Sigmoid colon (tissue), 7 donors: Measurements from ENCODE around the gene PRRX1. TPM values are rescaled to one million over a fixed set of nuclear protein-coding genes. Genes with fewer than 3 reads are reported as not detected.

ENCODE experiments used
- DNase-seq: peaks from one replicate; pipeline ENCODE4 v3.0.0-alpha.2; 2019
- H3K27ac ChIP-seq, 4 donors: fragments of 200-600 bp; sonication (generic); one replicate each; pipeline ENCODE4 v1.5.1; 2016 to 2019; ENCODE audit warnings: mild to moderate bottlenecking in 1 of 4
- H3K27me3 ChIP-seq, 3 donors: fragments of 200-600 bp; sonication (generic); one replicate each; pipeline ENCODE4 v1.5.1; 2019; ENCODE audit warnings: mild to moderate bottlenecking in 1 of 3
- H3K36me3 ChIP-seq, 4 donors: fragments of 200-600 bp; sonication (generic); one replicate each; pipeline ENCODE4 v1.5.1; 2016 to 2019
- H3K4me1 ChIP-seq, 4 donors: fragments of 200-600 bp; sonication (generic); one replicate each; pipeline ENCODE4 v1.5.1; 2017 to 2019
- H3K4me3 ChIP-seq, 4 donors: fragments of 200-600 bp; sonication (generic); one replicate each; pipeline ENCODE4 v1.5.1; 2017 to 2019; ENCODE audit warnings: mild to moderate bottlenecking in 2 of 4, moderate library complexity in 1 of 4
- H3K9me3 ChIP-seq, 4 donors: fragments of 200-600 bp in 3 of 4; sonication (generic) in 3 of 4; one replicate each; pipeline versions ENCODE4 v1.5.1 to v1.6.1; 2013 to 2019
- CTCF ChIP-seq, 4 experiments: fragments of 450-650 bp in 3 of 4; fragments of 200-600 bp in 1 of 4; IDR thresholded peaks; one replicate each; pipeline ENCODE4 v1.5.1; 2016 to 2019; ENCODE audit warnings: antibody characterized with exemption in 4 of 4, mild to moderate bottlenecking in 3 of 4, moderate library complexity in 2 of 4
- EP300 ChIP-seq, 4 donors: sonication (generic); formaldehyde crosslinking; IDR thresholded peaks; one replicate each; pipeline ENCODE4 v1.6.1; 2017; ENCODE audit warnings: antibody characterized with exemption in 4 of 4
- POLR2A ChIP-seq, 2 donors: fragments of 450-650 bp; IDR thresholded peaks; one replicate each; pipeline ENCODE4 v1.6.1; 2016; ENCODE audit warnings: antibody characterized with exemption in 2 of 2, mild to moderate bottlenecking in 2 of 2, moderate library complexity in 2 of 2
- POLR2AphosphoS5 ChIP-seq, 4 donors: sonication (generic); formaldehyde crosslinking; IDR thresholded peaks; one replicate each; pipeline ENCODE4 v1.6.1; 2017; ENCODE audit warnings: antibody characterized with exemption in 4 of 4
- WGBS, 2 donors: extraction: QIAGEN DNeasy Blood & Tissue Kit; methylation state at CpG; one replicate each; pipeline ENCODE4 v1.1.7; 2013; 5-methylcytosine and 5-hydroxymethylcytosine counted together
- intact Hi-C: fragments of 100-400 bp; cut with DNase I; formaldehyde crosslinking; loops from one replicate; pipeline ENCODE4 v1.15.1; 2023
- polyA plus RNA-seq, 3 donors: library from polyadenylated mRNA; stranded (reverse); fragments of 200-250 nt; gene quantifications; one replicate each; pipeline ENCODE4 v1.2.3, GENCODE V29; 2013
- total RNA-seq, 4 donors: library from RNA; depleted of rRNA; stranded (reverse); fragments of >200 nt; gene quantifications; one replicate each; pipeline ENCODE4 v1.1.0, GENCODE V29; 2016
- donor health status: healthy with polysubstance abuse.
- donor health status: Bipolar disorder and iron deficiency.
- donor health status: healthy.

PRRX1 gene
- total and polyA plus RNA-seq, 7 donors = 0.46 to 16.6 (median 7.9) TPM

- no peaks in the 10 kb centered on the region for H3K4me1 ChIP-seq
- no peak overlapping the region for H3K27ac ChIP-seq
- DNase-seq = no peak
- TF ChIP-seq POLR2AphosphoS5 (IDR thresholded peaks at IDR 0.05) = no peak
- TF ChIP-seq POLR2A (IDR thresholded peaks at IDR 0.05) = no peak
- no peak for TF ChIP-seq EP300 (IDR thresholded peaks at IDR 0.05)
- no peak for TF ChIP-seq CTCF (IDR thresholded peaks at IDR 0.05)
- H3K36me3 ChIP-seq = no peaks in the 10 kb centered on the region
- H3K9me3 ChIP-seq = no peaks in the 10 kb centered on the region
- no peaks in the 10 kb centered on the region for H3K27me3 ChIP-seq
- no peak overlapping the region for H3K4me3 ChIP-seq
- intact Hi-C loops = no loop called here
Measured at GRCh38 chr1:170634824-170635410, 29.0 kb upstream of the PRRX1 start.

- Histone ChIP-seq H3K4me3 (no peak overlapping the region), H3K27me3 (no peaks in the 10 kb centered on the region), H3K27ac (no peak overlapping the region), H3K4me1 (no peaks in the 10 kb centered on the region), H3K9me3 (no peaks in the 10 kb centered on the region), H3K36me3 (no peaks in the 10 kb centered on the region)
- intact Hi-C loops = no loop called here
- no peak for TF ChIP-seq CTCF (IDR thresholded peaks at IDR 0.05)
- TF ChIP-seq POLR2AphosphoS5 (IDR thresholded peaks at IDR 0.05) = no peak
- TF ChIP-seq POLR2A (IDR thresholded peaks at IDR 0.05) = no peak
- no peak for TF ChIP-seq EP300 (IDR thresholded peaks at IDR 0.05)
- DNase-seq = no peak
Measured at GRCh38 chr1:170640581-170640980, 23.4 kb upstream of the PRRX1 start.

- H3K4me1 ChIP-seq = peaks cover 0 to 23% (median 17%) of the 10 kb centered on the region in 4 donors
- H3K36me3 ChIP-seq = no peaks in the 10 kb centered on the region
- 55 to 58% methylated on average over 4 of the region's 4 CpGs for WGBS, 2 donors
- intact Hi-C loops = no loop called here
- no peak overlapping the region for H3K4me3 ChIP-seq
- peaks cover 13 to 37% (median 36%) of the 10 kb centered on the region in 3 donors for H3K27me3 ChIP-seq
- no peaks in the 10 kb centered on the region for H3K9me3 ChIP-seq
- no peak for DNase-seq
- H3K27ac ChIP-seq = no peak overlapping the region
- TF ChIP-seq POLR2A (IDR thresholded peaks at IDR 0.05) (no peak), EP300 (IDR thresholded peaks at IDR 0.05) (no peak), CTCF (IDR thresholded peaks at IDR 0.05) (no peak), POLR2AphosphoS5 (IDR thresholded peaks at IDR 0.05) (no peak)
Measured at GRCh38 chr1:170657275-170657853, 6.6 kb upstream of the PRRX1 start.

GRCh38 chr1:170659399-170660035, 4.4 kb upstream of the PRRX1 start:
- peaks cover 0 to 44% (median 37%) of the 10 kb centered on the region in 4 donors for H3K4me1 ChIP-seq
- H3K27me3 ChIP-seq = peaks cover 19 to 58% (median 57%) of the 10 kb centered on the region in 3 donors
- H3K27ac ChIP-seq = no peak overlapping the region
- TF ChIP-seq POLR2AphosphoS5 (IDR thresholded peaks at IDR 0.05) (no peak), POLR2A (IDR thresholded peaks at IDR 0.05) (no peak), EP300 (IDR thresholded peaks at IDR 0.05) (no peak), CTCF (IDR thresholded peaks at IDR 0.05) (no peak)
- H3K36me3 ChIP-seq = no peaks in the 10 kb centered on the region
- no peak overlapping the region for H3K4me3 ChIP-seq
- WGBS, 2 donors = 57 to 70% methylated on average over 13 of the region's 13 CpGs
- no peaks in the 10 kb centered on the region for H3K9me3 ChIP-seq
- DNase-seq = no peak
- intact Hi-C loops = no loop called here
